Measurements from ENCODE around the gene LTK.

GRCh38 chr15:41550066-41550775 lies 36.6 kb upstream of the LTK start:
- TF ChIP-seq FOXP2 (optimal IDR thresholded peaks at IDR 0.05; ENCODE audit: borderline replicate concordance, extremely low read depth, extremely low read length, insufficient read depth), result no peak
- no peak for TF ChIP-seq SIN3A (IDR thresholded peaks at IDR 0.05; ENCODE audit: borderline replicate concordance, insufficient read depth, low read length)
- TF ChIP-seq, protein P1, sequence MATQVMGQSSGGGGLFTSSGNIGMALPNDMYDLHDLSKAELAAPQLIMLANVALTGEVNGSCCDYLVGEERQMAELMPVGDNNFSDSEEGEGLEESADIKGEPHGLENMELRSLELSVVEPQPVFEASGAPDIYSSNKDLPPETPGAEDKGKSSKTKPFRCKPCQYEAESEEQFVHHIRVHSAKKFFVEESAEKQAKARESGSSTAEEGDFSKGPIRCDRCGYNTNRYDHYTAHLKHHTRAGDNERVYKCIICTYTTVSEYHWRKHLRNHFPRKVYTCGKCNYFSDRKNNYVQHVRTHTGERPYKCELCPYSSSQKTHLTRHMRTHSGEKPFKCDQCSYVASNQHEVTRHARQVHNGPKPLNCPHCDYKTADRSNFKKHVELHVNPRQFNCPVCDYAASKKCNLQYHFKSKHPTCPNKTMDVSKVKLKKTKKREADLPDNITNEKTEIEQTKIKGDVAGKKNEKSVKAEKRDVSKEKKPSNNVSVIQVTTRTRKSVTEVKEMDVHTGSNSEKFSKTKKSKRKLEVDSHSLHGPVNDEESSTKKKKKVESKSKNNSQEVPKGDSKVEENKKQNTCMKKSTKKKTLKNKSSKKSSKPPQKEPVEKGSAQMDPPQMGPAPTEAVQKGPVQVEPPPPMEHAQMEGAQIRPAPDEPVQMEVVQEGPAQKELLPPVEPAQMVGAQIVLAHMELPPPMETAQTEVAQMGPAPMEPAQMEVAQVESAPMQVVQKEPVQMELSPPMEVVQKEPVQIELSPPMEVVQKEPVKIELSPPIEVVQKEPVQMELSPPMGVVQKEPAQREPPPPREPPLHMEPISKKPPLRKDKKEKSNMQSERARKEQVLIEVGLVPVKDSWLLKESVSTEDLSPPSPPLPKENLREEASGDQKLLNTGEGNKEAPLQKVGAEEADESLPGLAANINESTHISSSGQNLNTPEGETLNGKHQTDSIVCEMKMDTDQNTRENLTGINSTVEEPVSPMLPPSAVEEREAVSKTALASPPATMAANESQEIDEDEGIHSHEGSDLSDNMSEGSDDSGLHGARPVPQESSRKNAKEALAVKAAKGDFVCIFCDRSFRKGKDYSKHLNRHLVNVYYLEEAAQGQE (IDR thresholded peaks at IDR 0.05; ENCODE audit: insufficient read depth in 1 of 2, low read depth in 2 of 2, low read length in 2 of 2), result no peak
- TF ChIP-seq POLR2AphosphoS5 (IDR thresholded peaks at IDR 0.05; ENCODE audit: low read depth, low read length), result no peak
